Liver (tissue), 9 donors: ENCODE data around the gene GSTA1. TPM values are rescaled to one million over a fixed set of nuclear protein-coding genes. Genes with fewer than 3 reads are reported as not detected.

Source experiments
- DNase-seq: peaks from one replicate; pipeline ENCODE4 v3.0.0-alpha.2; 2017; ENCODE audit warnings: low spot score
- H3K27ac ChIP-seq, 2 donors: one replicate each; pipeline ENCODE4 v1.7.0; 2013; ENCODE audit warnings: inconsistent platforms in 2 of 2, low read length in 2 of 2, control low read depth in 1 of 2, low read depth in 1 of 2, mild to moderate bottlenecking in 1 of 2
- H3K27me3 ChIP-seq, 4 donors: one replicate each; pipeline versions ENCODE4 v1.6.1 to v1.7.0; 2013; ENCODE audit warnings: low read length in 3 of 4, inconsistent platforms in 1 of 4, mild to moderate bottlenecking in 1 of 4, moderate library complexity in 1 of 4; ENCODE audit not compliant: control insufficient read depth in 4 of 4, insufficient read depth in 4 of 4
- H3K36me3 ChIP-seq, 4 donors: one replicate each; pipeline versions ENCODE4 v1.6.1 to v1.7.0; 2013; ENCODE audit warnings: low read length in 3 of 4, mild to moderate bottlenecking in 3 of 4, low read depth in 1 of 4, moderate library complexity in 1 of 4; ENCODE audit not compliant: control insufficient read depth in 4 of 4, insufficient read depth in 3 of 4
- H3K4me1 ChIP-seq, 4 donors: one replicate each; pipeline versions ENCODE4 v1.6.1 to v1.7.0; 2013; ENCODE audit warnings: low read length in 3 of 4, mild to moderate bottlenecking in 3 of 4, moderate library complexity in 1 of 4; ENCODE audit not compliant: control insufficient read depth in 4 of 4, insufficient read depth in 4 of 4
- H3K4me3 ChIP-seq, 3 donors: one replicate each; pipeline versions ENCODE4 v1.6.1 to v1.7.0; 2013; ENCODE audit warnings: low read length in 3 of 3, control low read depth in 1 of 3, low read depth in 1 of 3, mild to moderate bottlenecking in 1 of 3
- H3K9ac ChIP-seq, 2 donors: one replicate each; pipeline ENCODE4 v1.7.0; 2013; ENCODE audit warnings: low read length in 2 of 2, mild to moderate bottlenecking in 2 of 2, moderate library complexity in 2 of 2, control low read depth in 1 of 2, low read depth in 1 of 2
- H3K9me3 ChIP-seq, 4 donors: one replicate each; pipeline versions ENCODE4 v1.6.1 to v1.7.0; 2013; ENCODE audit warnings: low read length in 3 of 4; ENCODE audit not compliant: control insufficient read depth in 4 of 4
- EGR1 ChIP-seq, 2 donors: IDR thresholded peaks; 2 replicates each; pipeline ENCODE4 v1.6.1; 2016 to 2018; ENCODE audit warnings: antibody characterized with exemption in 2 of 2, low read depth in 2 of 2
- FOXA1 ChIP-seq: IDR thresholded peaks from 2 replicates; pipeline ENCODE4 v1.6.1; 2016; ENCODE audit warnings: antibody characterized with exemption
- FOXA2 ChIP-seq: IDR thresholded peaks from 2 replicates; pipeline ENCODE4 v1.6.1; 2016; ENCODE audit warnings: antibody characterized with exemption
- GABPA ChIP-seq, 2 donors: IDR thresholded peaks in 1 of 2; conservative IDR thresholded peaks in 1 of 2; 2 replicates each; pipeline ENCODE4 v1.6.1; 2016; ENCODE audit warnings: antibody characterized with exemption in 2 of 2, mild to moderate bottlenecking in 1 of 2, moderate library complexity in 1 of 2
- HNF4A ChIP-seq, 2 donors: conservative IDR thresholded peaks; 2 replicates each; pipeline ENCODE4 v1.6.1; 2016; ENCODE audit warnings: antibody characterized with exemption in 2 of 2, mild to moderate bottlenecking in 2 of 2
- HNF4G ChIP-seq: IDR thresholded peaks from 2 replicates; pipeline ENCODE4 v1.6.1; 2016; ENCODE audit warnings: antibody characterized with exemption
- NR2F2 ChIP-seq: IDR thresholded peaks from 2 replicates; pipeline ENCODE4 v1.6.1; 2016; ENCODE audit warnings: antibody characterized with exemption
- RAD21 ChIP-seq, 2 donors: IDR thresholded peaks; 2 replicates each; pipeline ENCODE4 v1.6.1; 2016; ENCODE audit warnings: antibody characterized with exemption in 2 of 2, mild to moderate bottlenecking in 2 of 2
- RXRA ChIP-seq, 2 donors: IDR thresholded peaks; 2 replicates each; pipeline ENCODE4 v1.6.1; 2017 to 2018; ENCODE audit warnings: antibody characterized with exemption in 2 of 2, mild to moderate bottlenecking in 1 of 2
- SP1 ChIP-seq: IDR thresholded peaks from 2 replicates; pipeline ENCODE4 v1.6.1; 2018; ENCODE audit warnings: antibody characterized with exemption, mild to moderate bottlenecking
- TAF1 ChIP-seq: conservative IDR thresholded peaks from 2 replicates; pipeline ENCODE4 v1.6.1; 2016; ENCODE audit warnings: antibody characterized with exemption, mild to moderate bottlenecking
- YY1 ChIP-seq: IDR thresholded peaks from 2 replicates; pipeline ENCODE4 v1.6.1; 2016; ENCODE audit warnings: antibody characterized with exemption, mild to moderate bottlenecking
- WGBS: extraction: QIAGEN DNeasy Blood & Tissue Kit; methylation state at CpG from one replicate; pipeline ENCODE4 v1.1.7; 2013; 5-methylcytosine and 5-hydroxymethylcytosine counted together
- polyA plus RNA-seq, 2 donors: library from polyadenylated mRNA; stranded (reverse) in 1 of 2; unstranded in 1 of 2; fragments of 200-250 nt in 1 of 2; fragments of >200 nt in 1 of 2; fragmentation: Nextera tagmentation in 1 of 2; extraction: Ambion mirVana in 1 of 2; gene quantifications; one replicate each; pipeline versions ENCODE4 v1.2.1 to v1.2.3, GENCODE V29; 2013 to 2015
- total RNA-seq, 2 donors: library from RNA; depleted of rRNA; stranded (reverse); fragments of >200 nt; gene quantifications; one replicate each; pipeline ENCODE4 v1.2.3, GENCODE V29; 2014
- TF ChIP-seq, protein P1 (sequence below): IDR thresholded peaks from 2 replicates; pipeline ENCODE4 v1.6.1; 2016; ENCODE audit warnings: antibody characterized with exemption, mild to moderate bottlenecking
- TF ChIP-seq, protein P2 (sequence below): IDR thresholded peaks from 2 replicates; pipeline ENCODE4 v1.6.1; 2016; ENCODE audit warnings: antibody characterized with exemption
- TF ChIP-seq, protein P3 (sequence below): fragments of 150-350 bp; IDR thresholded peaks from 2 replicates; pipeline ENCODE4 v1.5.1; 2017; ENCODE audit warnings: improper control_type of control experiment, low read depth, low read length; ENCODE audit not compliant: missing input control
- TF ChIP-seq, protein P4 (sequence below): IDR thresholded peaks from 2 replicates; pipeline ENCODE4 v1.6.1; 2016; ENCODE audit warnings: antibody characterized with exemption
- TF ChIP-seq, protein P5 (sequence below): IDR thresholded peaks from 2 replicates; pipeline ENCODE4 v1.6.1; 2016; ENCODE audit warnings: antibody characterized with exemption
- donor health status: healthy.
- donor health status: healthy.
- donor health status: healthy.
- donor health status: healthy.
- donor health status: healthy.

The GSTA1 gene
- total and polyA plus RNA-seq, 4 donors: 59.4 to 247 (median 145) TPM

DNA sequence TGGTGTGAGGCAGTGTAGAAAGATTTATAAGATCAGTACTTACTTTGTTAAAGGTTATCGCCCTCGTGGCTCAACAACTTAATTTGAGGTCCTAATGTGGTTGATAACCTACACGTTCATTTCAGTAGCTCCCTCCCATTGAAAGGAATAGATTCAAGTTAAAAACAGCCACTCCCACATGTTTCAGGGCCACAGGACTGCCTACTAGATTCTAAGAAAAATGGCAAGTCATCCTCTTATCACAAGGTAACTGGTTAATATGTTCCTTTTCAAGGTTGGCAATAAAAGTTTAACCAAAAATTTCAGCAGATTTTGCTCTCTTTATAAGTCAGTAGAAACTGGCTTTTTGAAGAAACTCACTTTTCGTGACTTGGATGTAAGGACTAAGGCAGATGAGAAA is 57.4 kb downstream of the GSTA1 start:
- Histone ChIP-seq H3K27ac (peak overlapping the region in 1 of 2 donors; percentile 38), H3K27me3 (no peaks in the 10 kb centered on the region), H3K4me1 (peaks cover 2 to 41% (median 33%) of the 10 kb centered on the region in 4 donors), H3K4me3 (no peak overlapping the region), H3K9ac (no peak overlapping the region), H3K9me3 (no peaks in the 10 kb centered on the region), H3K36me3 (peaks cover 0 to 10% (median 3%) of the 10 kb centered on the region in 4 donors)
- TF ChIP-seq GABPA (IDR thresholded peaks at IDR 0.05 in 1 of 2, conservative IDR thresholded peaks at IDR 0.05 in 1 of 2): no peak
- TF ChIP-seq, protein P1, sequence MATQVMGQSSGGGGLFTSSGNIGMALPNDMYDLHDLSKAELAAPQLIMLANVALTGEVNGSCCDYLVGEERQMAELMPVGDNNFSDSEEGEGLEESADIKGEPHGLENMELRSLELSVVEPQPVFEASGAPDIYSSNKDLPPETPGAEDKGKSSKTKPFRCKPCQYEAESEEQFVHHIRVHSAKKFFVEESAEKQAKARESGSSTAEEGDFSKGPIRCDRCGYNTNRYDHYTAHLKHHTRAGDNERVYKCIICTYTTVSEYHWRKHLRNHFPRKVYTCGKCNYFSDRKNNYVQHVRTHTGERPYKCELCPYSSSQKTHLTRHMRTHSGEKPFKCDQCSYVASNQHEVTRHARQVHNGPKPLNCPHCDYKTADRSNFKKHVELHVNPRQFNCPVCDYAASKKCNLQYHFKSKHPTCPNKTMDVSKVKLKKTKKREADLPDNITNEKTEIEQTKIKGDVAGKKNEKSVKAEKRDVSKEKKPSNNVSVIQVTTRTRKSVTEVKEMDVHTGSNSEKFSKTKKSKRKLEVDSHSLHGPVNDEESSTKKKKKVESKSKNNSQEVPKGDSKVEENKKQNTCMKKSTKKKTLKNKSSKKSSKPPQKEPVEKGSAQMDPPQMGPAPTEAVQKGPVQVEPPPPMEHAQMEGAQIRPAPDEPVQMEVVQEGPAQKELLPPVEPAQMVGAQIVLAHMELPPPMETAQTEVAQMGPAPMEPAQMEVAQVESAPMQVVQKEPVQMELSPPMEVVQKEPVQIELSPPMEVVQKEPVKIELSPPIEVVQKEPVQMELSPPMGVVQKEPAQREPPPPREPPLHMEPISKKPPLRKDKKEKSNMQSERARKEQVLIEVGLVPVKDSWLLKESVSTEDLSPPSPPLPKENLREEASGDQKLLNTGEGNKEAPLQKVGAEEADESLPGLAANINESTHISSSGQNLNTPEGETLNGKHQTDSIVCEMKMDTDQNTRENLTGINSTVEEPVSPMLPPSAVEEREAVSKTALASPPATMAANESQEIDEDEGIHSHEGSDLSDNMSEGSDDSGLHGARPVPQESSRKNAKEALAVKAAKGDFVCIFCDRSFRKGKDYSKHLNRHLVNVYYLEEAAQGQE: no peak
- no peak for TF ChIP-seq FOXA1
- no peak for TF ChIP-seq YY1
- TF ChIP-seq TAF1: no peak
- TF ChIP-seq SP1: no peak
- no peak for TF ChIP-seq EGR1 (IDR thresholded peaks at IDR 0.05; ENCODE audit: low read depth in 2 of 2)
- TF ChIP-seq FOXA2: no peak
- no peak for TF ChIP-seq RAD21 (IDR thresholded peaks at IDR 0.05)
- TF ChIP-seq, protein P2, sequence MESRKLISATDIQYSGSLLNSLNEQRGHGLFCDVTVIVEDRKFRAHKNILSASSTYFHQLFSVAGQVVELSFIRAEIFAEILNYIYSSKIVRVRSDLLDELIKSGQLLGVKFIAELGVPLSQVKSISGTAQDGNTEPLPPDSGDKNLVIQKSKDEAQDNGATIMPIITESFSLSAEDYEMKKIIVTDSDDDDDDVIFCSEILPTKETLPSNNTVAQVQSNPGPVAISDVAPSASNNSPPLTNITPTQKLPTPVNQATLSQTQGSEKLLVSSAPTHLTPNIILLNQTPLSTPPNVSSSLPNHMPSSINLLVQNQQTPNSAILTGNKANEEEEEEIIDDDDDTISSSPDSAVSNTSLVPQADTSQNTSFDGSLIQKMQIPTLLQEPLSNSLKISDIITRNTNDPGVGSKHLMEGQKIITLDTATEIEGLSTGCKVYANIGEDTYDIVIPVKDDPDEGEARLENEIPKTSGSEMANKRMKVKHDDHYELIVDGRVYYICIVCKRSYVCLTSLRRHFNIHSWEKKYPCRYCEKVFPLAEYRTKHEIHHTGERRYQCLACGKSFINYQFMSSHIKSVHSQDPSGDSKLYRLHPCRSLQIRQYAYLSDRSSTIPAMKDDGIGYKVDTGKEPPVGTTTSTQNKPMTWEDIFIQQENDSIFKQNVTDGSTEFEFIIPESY: no peak
- TF ChIP-seq, protein P3, sequence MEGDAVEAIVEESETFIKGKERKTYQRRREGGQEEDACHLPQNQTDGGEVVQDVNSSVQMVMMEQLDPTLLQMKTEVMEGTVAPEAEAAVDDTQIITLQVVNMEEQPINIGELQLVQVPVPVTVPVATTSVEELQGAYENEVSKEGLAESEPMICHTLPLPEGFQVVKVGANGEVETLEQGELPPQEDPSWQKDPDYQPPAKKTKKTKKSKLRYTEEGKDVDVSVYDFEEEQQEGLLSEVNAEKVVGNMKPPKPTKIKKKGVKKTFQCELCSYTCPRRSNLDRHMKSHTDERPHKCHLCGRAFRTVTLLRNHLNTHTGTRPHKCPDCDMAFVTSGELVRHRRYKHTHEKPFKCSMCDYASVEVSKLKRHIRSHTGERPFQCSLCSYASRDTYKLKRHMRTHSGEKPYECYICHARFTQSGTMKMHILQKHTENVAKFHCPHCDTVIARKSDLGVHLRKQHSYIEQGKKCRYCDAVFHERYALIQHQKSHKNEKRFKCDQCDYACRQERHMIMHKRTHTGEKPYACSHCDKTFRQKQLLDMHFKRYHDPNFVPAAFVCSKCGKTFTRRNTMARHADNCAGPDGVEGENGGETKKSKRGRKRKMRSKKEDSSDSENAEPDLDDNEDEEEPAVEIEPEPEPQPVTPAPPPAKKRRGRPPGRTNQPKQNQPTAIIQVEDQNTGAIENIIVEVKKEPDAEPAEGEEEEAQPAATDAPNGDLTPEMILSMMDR: no peak
- no peak for TF ChIP-seq HNF4G
- 36% methylated on average over 4 of the region's 4 CpGs for WGBS
- no peak for DNase-seq

DNA sequence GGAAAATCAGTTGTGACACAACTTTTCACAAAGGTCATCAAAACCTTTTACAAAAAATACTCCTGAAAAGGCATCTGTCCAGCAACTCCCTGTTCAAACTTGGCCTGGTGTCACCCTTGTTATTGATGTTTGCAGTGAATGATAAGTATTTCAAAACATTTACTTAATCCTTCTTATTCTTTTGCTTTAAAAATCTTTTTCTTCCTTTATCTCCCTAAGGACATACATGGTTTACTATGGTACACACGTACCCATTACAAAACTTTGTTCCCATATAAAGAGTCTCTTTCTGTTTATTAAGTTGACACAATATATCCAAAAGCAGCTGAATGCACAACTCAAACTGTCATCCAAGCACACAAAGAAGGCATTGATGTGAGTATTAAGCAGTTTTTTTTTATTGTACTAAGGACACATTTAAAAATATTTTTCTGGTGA is 57.8 kb downstream of the GSTA1 start:
- 33% methylated on average over 1 of the region's 1 CpG for WGBS
- peak; percentile 79 for TF ChIP-seq HNF4A (conservative IDR thresholded peaks at IDR 0.05)
- peak; percentile 61 for TF ChIP-seq SP1
- TF ChIP-seq RXRA (IDR thresholded peaks at IDR 0.05): peak; percentile 79 to 87
- TF ChIP-seq, protein P4, sequence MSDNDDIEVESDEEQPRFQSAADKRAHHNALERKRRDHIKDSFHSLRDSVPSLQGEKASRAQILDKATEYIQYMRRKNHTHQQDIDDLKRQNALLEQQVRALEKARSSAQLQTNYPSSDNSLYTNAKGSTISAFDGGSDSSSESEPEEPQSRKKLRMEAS: peak; percentile 32
- no peak for TF ChIP-seq EGR1 (IDR thresholded peaks at IDR 0.05; ENCODE audit: low read depth in 2 of 2)
- TF ChIP-seq FOXA2: peak; percentile 76
- no peak for TF ChIP-seq YY1
- TF ChIP-seq, protein P5, sequence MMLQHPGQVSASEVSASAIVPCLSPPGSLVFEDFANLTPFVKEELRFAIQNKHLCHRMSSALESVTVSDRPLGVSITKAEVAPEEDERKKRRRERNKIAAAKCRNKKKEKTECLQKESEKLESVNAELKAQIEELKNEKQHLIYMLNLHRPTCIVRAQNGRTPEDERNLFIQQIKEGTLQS: no peak
- TF ChIP-seq, protein P1: peak; percentile 64
- TF ChIP-seq GABPA (IDR thresholded peaks at IDR 0.05 in 1 of 2, conservative IDR thresholded peaks at IDR 0.05 in 1 of 2): no peak
- no peak for TF ChIP-seq HNF4G
- no peak for TF ChIP-seq NR2F2
- peak in 1 of 2 donors; percentile 47 for TF ChIP-seq RAD21 (IDR thresholded peaks at IDR 0.05)
- TF ChIP-seq, protein P3: no peak
- no peak for TF ChIP-seq FOXA1
- peak; percentile 13 for TF ChIP-seq TAF1

More for the DNA sequence above, 57.8 kb downstream of the GSTA1 start:
- H3K36me3 ChIP-seq: peaks cover 0 to 6% (median 1%) of the 10 kb centered on the region in 4 donors
- DNase-seq: no peak
- H3K27ac ChIP-seq: peak overlapping the region in 1 of 2 donors; percentile 38
- H3K4me3 ChIP-seq: no peak overlapping the region
- no peak overlapping the region for H3K9ac ChIP-seq
- no peaks in the 10 kb centered on the region for H3K9me3 ChIP-seq
- H3K4me1 ChIP-seq: peaks cover 2 to 41% (median 33%) of the 10 kb centered on the region in 4 donors
- H3K27me3 ChIP-seq: no peaks in the 10 kb centered on the region
